Stomach smooth muscle (tissue), 2 donors: ENCODE results near the gene ZNF90.

Experiments used
- H3K27ac ChIP-seq: one replicate; pipeline ENCODE4 v1.7.0; 2013; ENCODE audit warnings: mild to moderate bottlenecking, low read length, inconsistent platforms
- H3K27me3 ChIP-seq, 2 donors: one replicate each; pipeline ENCODE4 v1.7.0; 2013; ENCODE audit warnings: low read length in 2 of 2; ENCODE audit not compliant: insufficient read depth in 2 of 2, control insufficient read depth in 1 of 2
- H3K36me3 ChIP-seq, 2 donors: one replicate each; pipeline ENCODE4 v1.7.0; 2013; ENCODE audit warnings: low read length in 2 of 2; ENCODE audit not compliant: control insufficient read depth in 2 of 2, insufficient read depth in 2 of 2
- H3K4me1 ChIP-seq: one replicate; pipeline ENCODE4 v1.7.0; 2013; ENCODE audit warnings: low read length; ENCODE audit not compliant: control insufficient read depth, insufficient read depth
- H3K4me3 ChIP-seq, 2 donors: one replicate each; pipeline ENCODE4 v1.7.0; 2013; ENCODE audit warnings: low read length in 2 of 2
- H3K9ac ChIP-seq, 2 donors: one replicate each; pipeline ENCODE4 v1.7.0; 2013; ENCODE audit warnings: low read length in 2 of 2, mild to moderate bottlenecking in 1 of 2
- H3K9me3 ChIP-seq, 2 donors: one replicate each; pipeline ENCODE4 v1.7.0; 2013; ENCODE audit warnings: low read length in 2 of 2; ENCODE audit not compliant: control insufficient read depth in 2 of 2
- donor health status: healthy.
- donor health status: Pancreatic carcinoma.

Gene ZNF90

DNA sequence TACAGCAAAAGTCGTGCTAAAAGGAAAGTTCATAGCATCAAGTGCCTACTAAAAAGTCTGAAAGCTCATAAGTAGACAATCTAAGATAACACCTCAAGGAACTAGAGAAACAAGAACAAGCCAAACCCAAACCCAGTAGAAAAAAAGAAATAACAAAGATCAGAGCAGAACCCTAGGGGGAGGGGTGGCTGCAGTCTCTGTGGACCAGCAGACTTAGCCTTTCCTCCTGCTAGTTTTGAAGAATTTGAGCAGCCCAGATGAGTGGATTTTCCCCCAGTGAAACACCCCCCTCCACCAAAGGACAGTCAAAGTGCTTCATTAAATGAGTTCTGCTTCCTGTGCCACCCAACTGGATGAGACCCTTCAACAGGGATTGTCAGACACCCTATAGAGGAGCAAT, 86.7 kb downstream of the ZNF90 start:
- H3K27ac ChIP-seq, result no peak overlapping the region
- H3K27me3 ChIP-seq, result no peaks in the 10 kb centered on the region
- H3K4me1 ChIP-seq, result peaks cover 7% of the 10 kb centered on the region
- no peak overlapping the region for H3K4me3 ChIP-seq
- no peaks in the 10 kb centered on the region for H3K36me3 ChIP-seq
- H3K9me3 ChIP-seq, result no peaks in the 10 kb centered on the region
- H3K9ac ChIP-seq, result no peak overlapping the region

DNA sequence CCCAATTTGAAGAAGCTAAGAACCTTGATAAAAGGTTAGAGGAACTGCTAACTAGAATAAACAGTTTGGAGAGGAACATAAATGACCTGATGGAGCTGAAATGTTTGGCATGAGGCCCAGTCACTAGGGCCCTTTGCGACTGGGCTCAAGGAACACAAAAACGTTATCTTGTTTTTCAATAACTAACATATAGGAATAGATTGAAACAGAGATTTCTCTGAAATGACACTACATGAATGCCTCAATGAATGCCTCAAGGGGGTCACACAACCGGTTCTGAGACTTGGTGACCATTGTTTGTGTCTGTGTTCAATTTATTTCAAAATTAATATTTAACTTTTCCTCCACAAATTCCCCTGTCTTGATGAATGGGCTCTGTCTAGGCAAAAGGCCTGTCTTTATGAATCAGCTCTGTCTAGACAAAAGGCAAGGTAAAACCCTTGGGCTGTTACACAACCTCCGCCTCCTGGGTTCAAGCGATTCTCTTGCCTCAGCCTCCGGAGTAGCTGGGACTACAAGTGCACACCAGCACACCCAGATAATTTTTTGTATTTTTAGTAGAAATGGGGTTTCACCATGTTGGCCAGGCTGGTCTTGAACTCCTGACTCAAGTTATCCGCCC, 88.3 kb downstream of the ZNF90 start:
- Histone ChIP-seq H3K9me3 (no peaks in the 10 kb centered on the region), H3K27ac (no peak overlapping the region), H3K27me3 (no peaks in the 10 kb centered on the region), H3K36me3 (no peaks in the 10 kb centered on the region), H3K4me1 (peaks cover 7% of the 10 kb centered on the region), H3K9ac (no peak overlapping the region), H3K4me3 (no peak overlapping the region)

DNA sequence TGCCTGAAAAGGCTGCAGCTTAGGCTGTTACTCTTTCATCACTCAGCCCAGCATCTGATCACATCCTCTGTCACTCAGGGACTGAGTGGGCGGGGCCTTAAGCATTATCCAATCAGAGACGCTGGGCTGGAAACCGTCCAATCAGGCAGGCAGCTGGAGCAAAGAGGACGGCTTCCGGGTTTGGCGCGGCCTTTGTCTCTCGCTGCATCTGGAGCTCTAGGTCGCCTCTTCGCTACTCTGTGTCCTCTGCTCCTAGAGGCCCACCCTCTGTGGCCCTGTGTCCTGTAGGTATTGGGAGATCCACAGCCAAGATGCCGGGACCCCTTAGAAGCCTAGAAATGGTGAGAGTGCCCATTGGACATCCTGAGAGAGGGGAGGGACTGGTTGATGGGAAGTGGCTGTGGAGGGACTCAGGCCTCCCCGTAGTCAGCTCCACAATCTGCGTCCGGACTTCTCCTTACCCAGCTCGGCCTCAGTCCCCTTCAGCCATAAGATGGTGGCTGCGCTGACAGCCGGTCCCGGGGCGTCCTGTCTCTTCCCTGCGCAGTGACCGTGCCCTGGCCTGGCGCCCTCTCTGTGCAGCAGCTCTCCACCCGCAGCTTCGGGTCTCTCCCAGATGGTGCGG, 89.3 kb downstream of the ZNF90 start, which contains the start of gene ZNF486:
TSS of gene ZNF486 (plus strand) at position 195 of the 625 bp plus-strand sequence. CDS start at position 312, 117 bp downstream.
- H3K36me3 ChIP-seq, result no peaks in the 10 kb centered on the region
- H3K27me3 ChIP-seq, result no peaks in the 10 kb centered on the region
- no peak within 1 kb of the TSS for H3K27ac ChIP-seq
- peak within 1 kb of the TSS; percentile 61 to 81 for H3K9ac ChIP-seq
- H3K9me3 ChIP-seq, result no peaks in the 10 kb centered on the region
- peaks cover 7% of the 10 kb centered on the region for H3K4me1 ChIP-seq
- H3K4me3 ChIP-seq, result peak within 1 kb of the TSS; percentile 76 to 97

DNA sequence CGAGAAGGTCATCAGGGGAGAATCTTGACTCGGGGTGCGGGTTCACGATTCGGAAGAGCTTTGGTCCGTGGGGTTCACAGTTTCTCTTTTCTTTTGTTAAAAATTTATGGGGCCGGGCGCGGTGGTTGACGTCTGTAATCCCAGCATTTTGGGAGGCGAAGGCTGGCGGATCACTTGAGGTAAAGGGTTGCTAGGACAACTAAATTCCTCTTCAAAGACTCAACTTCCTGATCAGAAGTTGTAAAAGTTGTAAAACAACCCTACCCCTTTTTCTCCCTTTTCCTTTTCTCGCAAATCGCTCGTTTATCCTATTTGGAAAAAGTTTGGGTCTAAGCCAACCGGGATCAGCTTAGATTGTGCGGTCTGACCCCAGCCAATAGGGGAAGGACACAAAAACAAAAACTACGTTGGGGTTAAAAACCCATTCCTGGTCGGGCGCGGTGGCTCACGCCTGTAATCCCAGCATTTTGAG, 89.9 kb downstream of the ZNF90 start:
- Histone ChIP-seq H3K36me3 (no peaks in the 10 kb centered on the region), H3K9ac (peak overlapping the region; percentile 61 to 81), H3K9me3 (no peaks in the 10 kb centered on the region), H3K4me3 (peak overlapping the region; percentile 76 to 97), H3K27me3 (no peaks in the 10 kb centered on the region), H3K27ac (no peak overlapping the region), H3K4me1 (peaks cover 7% of the 10 kb centered on the region)
